ENCODE measurements around the gene CMIP.

The CMIP gene

DNA sequence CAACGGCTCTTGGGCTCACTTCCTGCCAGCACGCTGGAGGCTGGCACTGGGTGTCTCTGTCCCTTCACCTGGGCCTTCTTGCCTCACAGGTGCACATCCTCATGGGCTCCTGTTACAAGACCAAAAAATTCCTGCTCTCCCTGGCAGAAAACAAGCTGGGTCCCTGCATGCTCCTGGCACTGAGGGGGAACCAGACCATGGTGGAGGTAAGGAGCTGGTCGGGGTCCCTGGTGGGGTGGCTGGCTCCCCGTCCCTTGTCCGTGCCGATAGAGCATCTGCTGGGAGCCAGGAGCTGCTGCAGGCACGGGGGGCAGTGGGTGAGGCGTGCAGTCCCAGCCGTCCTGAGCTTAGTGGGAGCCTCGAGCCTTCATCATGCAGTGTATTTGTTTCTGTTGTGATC, 255.0 kb downstream of the CMIP start:
- TF ChIP-seq TCF12 (IDR thresholded peaks at IDR 0.05; ENCODE audit: low read depth) (no peak), ZBTB7A (IDR thresholded peaks at IDR 0.05; ENCODE audit: low read depth) (no peak), CEBPB (IDR thresholded peaks at IDR 0.05) (no peak)
- TF ChIP-seq, protein P1, sequence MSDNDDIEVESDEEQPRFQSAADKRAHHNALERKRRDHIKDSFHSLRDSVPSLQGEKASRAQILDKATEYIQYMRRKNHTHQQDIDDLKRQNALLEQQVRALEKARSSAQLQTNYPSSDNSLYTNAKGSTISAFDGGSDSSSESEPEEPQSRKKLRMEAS (IDR thresholded peaks at IDR 0.05), result no peak

GRCh38 chr16:81700071-81700779, 255.6 kb downstream of the CMIP start:
- TF ChIP-seq EGR1 (IDR thresholded peaks at IDR 0.05), result no peak
- TF ChIP-seq CEBPB (IDR thresholded peaks at IDR 0.05), result no peak
- no peak for TF ChIP-seq TAF1 (IDR thresholded peaks at IDR 0.05; ENCODE audit: low read depth)
- TF ChIP-seq CREB1 (IDR thresholded peaks at IDR 0.05; ENCODE audit: low read depth), result no peak
- TF ChIP-seq TCF12 (IDR thresholded peaks at IDR 0.05; ENCODE audit: low read depth), result no peak

GRCh38 chr16:81700780-81701165, 256.2 kb downstream of the CMIP start:
- no peak for TF ChIP-seq NFIC (IDR thresholded peaks at IDR 0.05)
- no peak for TF ChIP-seq TAF1 (IDR thresholded peaks at IDR 0.05; ENCODE audit: low read depth)
- TF ChIP-seq TEAD4 (IDR thresholded peaks at IDR 0.05), result no peak
- TF ChIP-seq TCF12 (IDR thresholded peaks at IDR 0.05; ENCODE audit: low read depth), result no peak
- TF ChIP-seq, protein P1 (IDR thresholded peaks at IDR 0.05), result no peak
- no peak for TF ChIP-seq CEBPB (IDR thresholded peaks at IDR 0.05)
- TF ChIP-seq FOXM1 (IDR thresholded peaks at IDR 0.05; ENCODE audit: borderline replicate concordance, low read depth), result no peak
- no peak for TF ChIP-seq EGR1 (IDR thresholded peaks at IDR 0.05)
- TF ChIP-seq REST (IDR thresholded peaks at IDR 0.05; ENCODE audit: low read depth), result no peak
- no peak for TF ChIP-seq EP300 (IDR thresholded peaks at IDR 0.05; ENCODE audit: borderline replicate concordance)
- no peak for TF ChIP-seq USF1 (IDR thresholded peaks at IDR 0.05)
- TF ChIP-seq ZBTB7A (IDR thresholded peaks at IDR 0.05; ENCODE audit: low read depth), result no peak
- no peak for TF ChIP-seq YY1 (IDR thresholded peaks at IDR 0.05; ENCODE audit: low read depth)
- TF ChIP-seq RAD21 (IDR thresholded peaks at IDR 0.05; ENCODE audit: low read depth), result no peak
- no peak for TF ChIP-seq CREB1 (IDR thresholded peaks at IDR 0.05; ENCODE audit: low read depth)

DNA sequence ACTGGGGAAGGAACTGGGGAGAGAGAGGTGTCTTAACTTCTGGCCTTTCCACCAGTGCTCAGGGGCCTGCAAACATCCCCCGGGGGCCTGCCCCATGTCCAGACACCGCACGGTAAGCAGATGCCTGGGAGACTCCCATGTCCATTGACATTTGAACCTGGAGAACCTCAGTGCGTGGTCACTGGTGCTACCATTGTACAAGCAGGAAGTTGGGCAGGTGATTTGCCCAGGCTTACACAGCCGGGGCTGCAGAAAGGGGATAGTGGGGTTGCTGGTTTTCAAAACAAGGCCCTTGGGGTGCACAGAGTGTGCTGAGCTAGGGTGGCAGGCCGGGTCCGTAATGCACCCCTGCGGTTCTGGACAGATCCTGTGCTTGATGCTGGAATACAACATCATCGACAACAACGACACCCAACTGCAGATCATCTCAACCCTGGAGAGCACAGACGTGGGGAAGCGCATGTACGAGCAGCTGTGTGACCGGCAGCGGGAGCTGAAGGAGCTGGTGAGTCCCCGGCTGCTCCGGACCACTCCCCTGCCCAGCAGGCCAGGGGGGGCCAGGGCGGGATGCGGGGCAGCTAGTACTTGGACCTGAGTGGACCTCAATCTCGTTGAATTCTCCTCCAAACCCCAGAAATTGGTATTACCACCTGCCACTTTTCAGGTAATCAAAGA, 256.8 kb downstream of the CMIP start:
- TF ChIP-seq USF1 (IDR thresholded peaks at IDR 0.05), result no peak
- TF ChIP-seq EGR1 (IDR thresholded peaks at IDR 0.05), result no peak
- TF ChIP-seq REST (IDR thresholded peaks at IDR 0.05; ENCODE audit: low read depth), result no peak

DNA sequence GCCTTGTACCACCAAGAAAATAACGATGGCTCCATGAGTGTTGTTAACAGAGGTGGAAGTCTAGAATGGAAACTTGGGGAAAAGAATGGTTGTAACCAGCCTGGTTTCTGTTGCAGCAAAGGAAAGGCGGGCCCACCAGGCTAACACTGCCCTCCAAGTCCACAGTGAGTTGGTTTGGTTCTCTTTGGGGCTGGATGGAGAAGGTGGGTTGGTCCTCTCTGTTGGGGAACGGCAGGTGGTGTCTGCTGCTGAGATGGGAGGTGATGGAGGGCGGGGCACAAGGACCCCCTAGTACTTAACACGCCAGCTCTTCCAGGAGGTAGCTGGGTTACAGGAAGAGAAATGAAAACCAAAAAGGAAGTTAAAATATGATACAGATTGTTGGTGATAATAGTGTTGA, 257.9 kb downstream of the CMIP start:
- TF ChIP-seq RAD21 (IDR thresholded peaks at IDR 0.05; ENCODE audit: low read depth), result no peak
- TF ChIP-seq EP300 (IDR thresholded peaks at IDR 0.05; ENCODE audit: borderline replicate concordance), result no peak
- TF ChIP-seq TCF12 (IDR thresholded peaks at IDR 0.05; ENCODE audit: low read depth), result no peak
- no peak for TF ChIP-seq CREB1 (IDR thresholded peaks at IDR 0.05; ENCODE audit: low read depth)
- TF ChIP-seq REST (IDR thresholded peaks at IDR 0.05; ENCODE audit: low read depth), result no peak
- TF ChIP-seq, protein P1 (IDR thresholded peaks at IDR 0.05), result no peak
- no peak for TF ChIP-seq CEBPB (IDR thresholded peaks at IDR 0.05)
- no peak for TF ChIP-seq ZBTB7A (IDR thresholded peaks at IDR 0.05; ENCODE audit: low read depth)
- TF ChIP-seq FOXM1 (IDR thresholded peaks at IDR 0.05; ENCODE audit: borderline replicate concordance, low read depth), result no peak
- no peak for TF ChIP-seq TAF1 (IDR thresholded peaks at IDR 0.05; ENCODE audit: low read depth)
- TF ChIP-seq NFIC (IDR thresholded peaks at IDR 0.05), result no peak
- TF ChIP-seq USF1 (IDR thresholded peaks at IDR 0.05), result no peak
- no peak for TF ChIP-seq YY1 (IDR thresholded peaks at IDR 0.05; ENCODE audit: low read depth)
- TF ChIP-seq EGR1 (IDR thresholded peaks at IDR 0.05), result no peak
